GF-D8 (cell line): Measurements from ENCODE around the gene P3H2.
"Not testable (repeated sequence)": the region's sequence is repeated elsewhere in the genome, so short reads cannot be mapped to it uniquely, and the experiment has no call there.

Source experiments
- DNase-seq: peaks from one replicate; lab custom pipeline; 2025; lab: John Stamatoyannopoulos, UW

The P3H2 gene

DNA sequence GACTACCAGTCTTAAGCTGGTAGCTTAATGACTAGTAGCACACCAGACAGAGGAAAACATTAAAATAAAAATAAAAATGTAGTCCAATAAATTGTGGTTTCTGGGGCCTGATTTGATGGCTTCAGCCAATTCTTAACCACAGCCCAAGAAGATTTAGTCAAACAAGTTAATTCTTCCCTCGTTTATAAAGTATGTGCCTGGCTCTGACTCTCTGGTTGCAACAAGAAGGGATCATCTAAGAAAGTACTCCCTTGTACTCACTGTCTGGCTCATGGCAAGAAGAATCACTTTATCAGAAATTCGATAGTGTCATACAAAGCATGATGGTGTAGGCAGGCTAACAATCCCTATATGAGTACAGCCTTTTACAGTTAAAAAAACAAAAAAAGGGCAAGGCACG lies 141.9 kb downstream of the P3H2 start:
- DNase-seq: no peak

- DNase-seq: no peak
Observed at GRCh38 chr3:189977174-189977573, 143.5 kb downstream of the P3H2 start.

DNA sequence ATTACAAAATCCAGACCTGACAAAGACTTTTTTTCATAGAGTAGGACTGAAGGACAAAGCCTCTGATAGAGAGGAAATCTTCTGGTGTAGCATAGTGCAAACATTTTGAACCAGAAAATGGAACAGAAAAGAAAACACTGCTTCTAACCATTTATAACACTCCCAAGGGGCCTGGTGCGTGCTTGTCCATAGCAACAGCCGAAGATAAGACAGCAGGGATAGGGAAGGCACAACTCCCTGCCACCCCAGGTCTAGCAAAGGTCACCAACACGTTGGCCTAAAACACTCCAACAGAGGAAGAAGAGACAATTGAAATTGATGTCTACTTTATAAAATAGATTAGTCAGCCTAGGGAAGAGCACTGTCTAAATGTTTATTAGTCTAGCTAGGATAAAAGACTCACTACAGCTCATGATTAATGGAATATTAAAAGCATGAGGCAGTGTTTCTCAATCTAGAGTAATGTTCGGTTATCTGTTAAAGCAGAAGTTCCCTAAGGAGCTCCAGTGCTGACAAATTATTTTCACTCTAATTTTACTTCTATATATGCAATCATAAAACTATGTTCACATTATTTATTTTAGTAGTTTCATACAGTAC lies 145.2 kb downstream of the P3H2 start:
- DNase-seq: no peak

- no peak for DNase-seq
Observed at GRCh38 chr3:189974359-189974758, 146.3 kb downstream of the P3H2 start.

DNA sequence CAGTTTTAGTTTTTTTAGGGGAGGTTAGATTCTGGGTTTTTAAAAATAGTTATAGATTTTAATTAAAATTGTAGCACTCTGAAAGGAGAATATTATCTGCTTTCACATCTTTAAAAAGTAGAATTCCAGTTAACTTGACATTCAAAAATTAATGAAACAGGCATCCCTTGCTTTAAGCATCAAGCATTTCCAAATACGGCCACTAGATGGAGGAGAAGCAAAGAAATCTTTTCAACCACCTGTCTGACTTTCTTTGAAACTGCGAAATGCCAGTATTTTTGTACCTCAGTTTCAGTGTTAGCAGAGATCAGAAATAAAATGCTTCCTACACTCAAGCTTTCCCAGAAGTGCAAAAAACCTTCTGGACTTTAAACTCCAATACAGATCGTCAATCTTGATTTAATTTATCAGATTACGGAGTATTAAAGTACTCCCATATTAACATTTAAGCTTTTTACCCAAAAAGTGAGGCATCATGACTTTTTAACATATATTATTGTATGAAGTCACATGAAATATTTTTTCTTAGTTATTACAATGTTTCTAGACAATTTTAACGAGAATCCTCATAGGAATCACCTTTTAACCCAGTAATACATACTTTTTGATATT lies 153.3 kb downstream of the P3H2 start:
- DNase-seq: no peak

DNA sequence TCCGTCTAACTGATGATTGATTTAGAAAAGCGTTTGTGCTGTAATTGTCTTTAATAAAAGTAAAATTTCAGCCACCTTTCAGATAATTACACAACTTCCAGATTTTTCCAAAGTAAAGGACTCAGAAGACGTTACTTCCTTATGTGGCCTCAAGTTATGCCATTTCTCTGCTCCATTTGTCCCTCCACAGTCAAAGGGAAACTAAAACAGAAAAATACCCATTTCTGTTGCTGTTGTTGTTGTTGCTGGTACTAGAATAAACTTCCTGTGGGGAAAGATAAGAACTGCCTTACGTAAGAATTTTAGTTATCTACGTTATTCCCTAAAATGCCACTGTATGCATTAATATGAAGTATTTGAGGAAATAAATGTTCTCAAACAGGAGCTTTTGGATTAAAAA lies 153.9 kb downstream of the P3H2 start:
- no peak for DNase-seq

DNA sequence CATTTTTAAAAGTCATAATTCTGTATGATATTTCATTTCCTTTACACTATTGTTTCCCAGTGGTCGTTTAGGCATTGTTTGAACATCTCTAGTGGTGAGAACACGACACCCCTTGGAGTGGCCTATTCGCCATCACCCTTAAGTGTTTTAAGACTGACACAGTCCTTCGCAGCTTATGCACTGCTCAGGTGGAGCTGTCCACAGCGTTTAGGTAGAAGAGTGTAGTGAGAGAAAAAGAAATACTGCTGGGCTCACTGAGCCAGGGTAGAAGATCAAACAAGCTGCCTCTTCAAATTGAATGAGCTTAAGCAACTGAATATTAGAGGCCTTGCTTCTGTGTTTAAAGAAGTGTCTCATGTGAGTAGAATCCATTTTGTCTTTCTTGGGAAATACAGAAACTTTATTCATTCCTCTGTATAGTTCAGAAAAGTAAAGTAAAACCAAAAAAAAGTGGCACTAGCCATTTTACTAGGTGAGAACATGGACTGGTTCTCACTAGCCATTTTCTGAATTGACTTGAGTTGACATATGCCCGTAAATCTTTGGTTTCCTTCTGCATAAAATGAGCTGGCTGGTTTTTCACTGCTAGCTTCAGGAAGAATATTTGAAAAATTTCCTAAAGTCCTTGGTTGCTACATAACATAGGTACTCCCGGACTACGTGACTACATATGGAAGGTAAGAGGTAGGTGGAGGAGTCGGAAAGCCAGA lies 155.9 kb downstream of the P3H2 start:
- DNase-seq: no peak

- no peak for DNase-seq
Observed at GRCh38 chr3:189962466-189962865, 158.2 kb downstream of the P3H2 start.

DNA sequence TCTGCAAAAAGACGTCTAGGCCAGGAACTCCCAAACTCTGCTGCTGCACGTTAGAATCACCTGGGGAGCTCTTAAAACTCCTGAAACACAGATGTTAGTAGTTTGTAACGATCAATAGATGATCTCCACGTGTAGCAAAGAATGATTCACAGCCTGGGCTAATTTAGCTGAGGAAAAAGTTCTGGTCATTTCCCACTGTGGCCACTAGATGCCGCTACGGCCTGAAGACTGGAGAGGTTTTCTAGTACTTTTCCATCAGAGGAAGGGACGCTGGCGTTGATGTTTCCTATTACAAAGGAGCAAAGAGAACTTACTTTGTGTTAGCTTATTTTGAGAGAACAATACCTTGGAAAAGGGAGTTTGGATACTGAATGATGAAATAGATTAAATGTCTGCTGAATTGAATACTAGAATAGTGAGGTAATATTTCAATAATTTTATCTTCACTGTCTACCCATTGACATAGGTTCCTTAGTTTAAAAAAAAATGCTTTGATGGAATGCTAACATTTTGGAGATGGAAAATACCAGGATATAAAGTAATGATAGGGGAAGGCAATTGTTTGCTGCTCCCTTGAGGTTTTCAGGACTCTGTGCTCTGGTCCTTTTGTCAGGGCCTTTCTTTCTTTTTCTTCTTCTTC lies 159.1 kb downstream of the P3H2 start:
- peak; percentile 1 for DNase-seq

DNA sequence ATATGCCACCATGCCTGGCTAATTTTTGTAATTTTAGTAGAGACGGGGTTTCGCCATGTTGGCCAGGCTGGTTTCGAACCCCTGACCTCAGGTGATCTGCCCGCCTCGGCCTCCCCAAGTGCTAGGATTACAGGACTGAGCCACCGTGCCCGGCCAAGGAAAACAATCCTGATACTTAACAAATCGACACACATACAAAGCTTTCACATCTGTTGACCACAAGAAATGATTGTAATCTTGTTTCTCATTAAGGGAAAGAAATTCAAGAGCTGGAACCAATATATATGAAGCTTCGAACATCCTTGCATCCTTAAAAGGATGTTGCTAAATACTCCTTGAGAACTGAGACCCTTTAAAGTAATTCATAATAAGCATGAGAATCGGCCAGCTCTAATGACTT lies 159.6 kb downstream of the P3H2 start:
- DNase-seq: not testable (repeated sequence)

DNA sequence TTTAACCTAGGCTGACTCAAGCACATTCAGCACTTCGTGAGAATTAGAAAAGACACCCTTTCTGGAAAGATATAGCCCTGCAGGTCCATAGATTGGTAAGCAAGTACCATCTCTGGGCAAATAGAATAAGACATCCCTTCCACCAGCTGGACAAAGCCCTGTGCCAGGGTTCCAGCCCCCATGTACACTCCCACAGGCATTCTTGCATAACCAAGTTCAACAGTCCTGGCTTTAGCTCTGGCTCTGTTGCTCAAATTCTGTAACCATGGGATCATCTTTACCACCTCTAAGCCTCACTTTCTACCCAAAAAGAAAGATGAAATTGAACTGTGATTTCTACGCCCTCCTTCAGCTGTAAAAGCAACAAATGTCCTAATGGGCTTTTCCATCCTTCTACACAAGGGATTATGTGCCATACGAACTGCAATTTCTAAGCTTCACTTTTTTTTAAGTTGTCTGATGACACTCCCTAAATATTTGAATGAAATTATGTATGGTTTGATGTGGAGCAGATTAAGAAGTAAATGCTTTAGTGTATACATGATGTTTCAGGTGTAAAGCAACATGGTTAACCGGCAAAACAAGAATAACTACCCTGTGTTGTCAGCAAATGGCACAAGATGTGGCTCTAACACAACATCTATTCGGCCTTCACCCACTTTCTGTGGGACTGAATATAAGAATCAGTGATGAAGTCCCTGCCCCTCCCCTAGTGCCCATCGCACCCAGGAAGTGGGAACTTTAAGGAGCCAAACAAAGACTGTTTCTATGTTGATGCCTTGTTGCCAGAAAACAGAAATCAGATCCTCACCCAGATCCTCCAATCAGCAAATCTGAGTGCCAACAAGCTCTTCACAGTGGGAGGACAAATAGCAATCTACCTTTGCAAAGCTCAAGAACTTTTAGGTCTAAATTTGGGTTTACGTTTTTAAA lies 165.7 kb downstream of the P3H2 start:
- no peak for DNase-seq

- no peak for DNase-seq
Observed at GRCh38 chr3:189953551-189953950, 167.1 kb downstream of the P3H2 start.

GRCh38 chr3:189952272-189952671 lies 168.4 kb downstream of the P3H2 start:
- no peak for DNase-seq

GRCh38 chr3:189950258-189950657 lies 170.4 kb downstream of the P3H2 start:
- no peak for DNase-seq

DNA sequence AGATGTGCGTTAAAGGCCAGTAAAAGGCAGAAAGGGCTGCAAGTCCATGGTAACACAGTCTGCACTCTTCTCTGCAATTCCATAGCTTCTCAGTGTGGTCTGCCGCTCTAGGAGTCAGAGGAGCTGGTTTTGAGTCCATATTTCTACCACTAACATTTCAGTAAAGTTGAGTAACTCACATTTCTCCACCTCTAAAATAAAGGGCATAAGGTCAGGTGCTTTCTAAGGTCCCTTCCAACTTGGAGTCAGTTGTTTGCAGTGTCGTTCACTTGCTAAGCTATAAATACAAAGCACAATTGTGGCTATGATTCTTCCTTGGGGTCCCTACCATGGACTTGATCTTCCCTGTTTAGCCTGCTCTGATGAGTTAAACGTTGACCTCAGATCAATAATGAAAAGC lies 171.1 kb downstream of the P3H2 start:
- no peak for DNase-seq

GRCh38 chr3:189948724-189949045 lies 172.0 kb downstream of the P3H2 start:
- DNase-seq: no peak

DNA sequence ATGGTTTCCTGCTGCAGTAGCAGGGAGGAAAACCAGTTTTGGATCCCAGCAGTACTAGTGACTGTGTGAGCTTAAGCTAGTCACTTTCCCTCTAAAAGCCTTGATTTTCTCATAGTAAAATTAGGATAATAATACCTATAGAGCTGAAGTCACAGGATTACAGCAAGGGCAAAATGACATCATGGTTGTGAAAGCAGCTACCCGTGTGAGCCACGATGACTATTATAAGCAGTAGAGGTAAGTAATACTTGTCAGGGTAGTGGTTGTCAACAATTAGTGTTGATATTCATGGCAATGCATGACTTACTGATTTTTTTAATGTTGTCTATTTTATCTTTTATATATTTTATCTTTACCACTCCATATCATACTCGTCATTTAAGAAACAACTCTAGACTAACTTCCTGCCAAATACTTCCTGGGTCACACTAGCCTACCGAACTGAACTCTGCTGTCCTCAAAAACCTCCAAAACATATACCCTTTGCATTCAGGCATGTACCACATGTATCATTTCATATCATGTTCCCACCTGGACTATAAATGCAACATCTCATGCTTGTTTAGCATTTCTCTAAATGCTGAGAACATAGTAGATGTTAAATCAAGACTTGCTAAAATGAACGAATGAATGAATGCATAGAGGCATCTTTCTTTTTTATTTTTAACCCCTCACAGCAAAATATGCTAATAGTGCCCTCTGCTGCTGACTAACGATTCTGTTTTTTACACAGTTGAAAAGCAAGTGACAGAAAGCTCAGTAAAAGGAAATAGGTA lies 172.6 kb downstream of the P3H2 start:
- DNase-seq: no peak

- no peak for DNase-seq
Observed at GRCh38 chr3:189947068-189947467, 173.6 kb downstream of the P3H2 start.

- DNase-seq: no peak
Observed at GRCh38 chr3:189945935-189946709, 174.6 kb downstream of the P3H2 start.

DNA sequence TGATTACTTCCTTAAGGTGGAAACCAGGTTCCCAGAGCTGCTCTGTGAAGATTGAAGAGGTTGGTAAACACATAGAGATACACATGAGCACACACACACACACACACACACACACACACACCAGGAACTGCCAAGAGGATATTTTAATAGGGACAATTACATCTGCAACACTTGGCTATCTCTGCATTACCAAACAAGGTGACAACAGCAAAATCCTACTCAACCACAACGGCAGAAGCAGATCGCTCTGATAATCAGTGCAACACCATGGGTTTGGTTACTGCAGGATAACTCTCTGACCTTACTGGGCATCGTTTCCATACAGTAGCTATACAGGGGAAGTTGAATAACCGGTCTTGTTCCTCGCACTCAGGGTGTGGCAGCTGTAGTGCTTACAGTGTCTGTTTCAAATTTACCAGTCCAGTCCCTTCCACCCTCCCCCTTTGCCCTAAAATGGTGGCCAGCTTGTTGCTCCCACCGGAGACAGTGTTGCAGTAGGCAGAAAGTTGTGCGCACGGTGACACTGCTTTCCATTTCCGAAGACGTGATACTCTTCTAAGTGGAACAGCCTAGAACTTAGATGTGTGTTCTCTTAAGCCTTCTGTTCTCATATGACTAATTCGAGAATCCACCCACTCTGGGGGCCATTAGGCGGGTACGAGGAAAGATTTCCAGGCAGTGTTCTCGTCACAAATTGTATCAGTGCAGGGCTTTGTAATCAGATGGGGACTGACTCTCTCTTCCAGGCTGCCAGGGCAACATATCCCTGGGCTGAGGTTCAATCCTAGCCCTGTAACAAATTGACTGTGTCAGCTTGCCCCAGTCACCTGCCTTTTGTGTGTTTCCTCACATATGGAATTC lies 176.2 kb downstream of the P3H2 start:
- DNase-seq: no peak
